Measurements from ENCODE around the gene PRRT1.

PRRT1 gene

GRCh38 chr6:32167761-32168262 is 16.1 kb upstream of the PRRT1 start:
- DNase-seq (ENCODE audit: low spot score), result no peak
- TF ChIP-seq CTCF (IDR thresholded peaks at IDR 0.05; ENCODE audit: extremely low read depth, missing control alignments), result no peak

GRCh38 chr6:32167154-32167760 is 15.5 kb upstream of the PRRT1 start:
- DNase-seq (ENCODE audit: low spot score), result no peak

GRCh38 chr6:32166411-32167061 is 14.8 kb upstream of the PRRT1 start:
- no peak for DNase-seq (ENCODE audit: low spot score)
- TF ChIP-seq CTCF (IDR thresholded peaks at IDR 0.05; ENCODE audit: extremely low read depth, missing control alignments), result no peak

More at GRCh38 chr6:32167154-32167760, 15.5 kb upstream of the PRRT1 start:
- no peak for TF ChIP-seq CTCF (IDR thresholded peaks at IDR 0.05; ENCODE audit: extremely low read depth, missing control alignments)

- DNase-seq (ENCODE audit: low spot score), result no peak
- no peak for TF ChIP-seq CTCF (IDR thresholded peaks at IDR 0.05; ENCODE audit: extremely low read depth, missing control alignments)
These were observed 12.6 kb upstream of the PRRT1 start, which contains the start of gene EGFL8 for GRCh38 chr6:32164295-32164694. TSS of gene EGFL8 (plus strand) at chr6:32164595. CDS start at chr6:32166166, 1,571 bp downstream.

GRCh38 chr6:32163559-32164258 is 12.0 kb upstream of the PRRT1 start:
- TF ChIP-seq CTCF (IDR thresholded peaks at IDR 0.05; ENCODE audit: extremely low read depth, missing control alignments), result no peak
- DNase-seq (ENCODE audit: low spot score), result no peak

GRCh38 chr6:32158052-32158451 is 6.3 kb upstream of the PRRT1 start:
- no peak for TF ChIP-seq CTCF (IDR thresholded peaks at IDR 0.05; ENCODE audit: extremely low read depth, missing control alignments)
- no peak for DNase-seq (ENCODE audit: low spot score)

- no peak for TF ChIP-seq CTCF (IDR thresholded peaks at IDR 0.05; ENCODE audit: extremely low read depth, missing control alignments)
These were observed 5.2 kb upstream of the PRRT1 start for GRCh38 chr6:32156891-32157290.

More at GRCh38 chr6:32156891-32157290, 5.2 kb upstream of the PRRT1 start:
- DNase-seq (ENCODE audit: low spot score), result no peak

Measured in GM20000 (cell line).